ENCODE data around the gene SCIMP.
"Not testable (repeated sequence)": the region's sequence is repeated elsewhere in the genome, so short reads cannot be mapped to it uniquely, and the experiment has no call there.

Gene SCIMP

GRCh38 chr17:5238333-5238732, 3.7 kb upstream of the SCIMP start:
- no peak for DNase-seq (ENCODE audit: low read depth in 3 of 3, low spot score in 1 of 3)

- no peak for DNase-seq (ENCODE audit: low read depth in 3 of 3, low spot score in 1 of 3)
These were observed 2.9 kb upstream of the SCIMP start for GRCh38 chr17:5237541-5238016.

- no peak for DNase-seq (ENCODE audit: low read depth in 3 of 3, low spot score in 1 of 3)
These were observed 2.4 kb upstream of the SCIMP start for GRCh38 chr17:5236938-5237540.

GRCh38 chr17:5233492-5233891, 1.2 kb downstream of the SCIMP start:
- DNase-seq (ENCODE audit: low read depth in 3 of 3, low spot score in 1 of 3), result not testable (repeated sequence)

GRCh38 chr17:5226940-5227878, 7.5 kb downstream of the SCIMP start:
- DNase-seq (ENCODE audit: low read depth in 3 of 3, low spot score in 1 of 3), result no peak

GRCh38 chr17:5225668-5226457, 8.8 kb downstream of the SCIMP start:
- no peak for DNase-seq (ENCODE audit: low read depth in 3 of 3, low spot score in 1 of 3)

GRCh38 chr17:5221912-5222311, 12.7 kb downstream of the SCIMP start:
- not testable (repeated sequence) for DNase-seq (ENCODE audit: low read depth in 3 of 3, low spot score in 1 of 3)

GRCh38 chr17:5220074-5220473, 14.6 kb downstream of the SCIMP start:
- DNase-seq (ENCODE audit: low read depth in 3 of 3, low spot score in 1 of 3), result no peak

GRCh38 chr17:5219536-5219935, 15.1 kb downstream of the SCIMP start:
- DNase-seq (ENCODE audit: low read depth in 3 of 3, low spot score in 1 of 3), result no peak

GRCh38 chr17:5217562-5217961, 17.1 kb downstream of the SCIMP start:
- DNase-seq (ENCODE audit: low read depth in 3 of 3, low spot score in 1 of 3), result not testable (repeated sequence)

GRCh38 chr17:5211458-5211857, 23.2 kb downstream of the SCIMP start:
- DNase-seq (ENCODE audit: low read depth in 3 of 3, low spot score in 1 of 3), result no peak

GRCh38 chr17:5210614-5211252, 23.9 kb downstream of the SCIMP start:
- DNase-seq (ENCODE audit: low read depth in 3 of 3, low spot score in 1 of 3), result no peak

GRCh38 chr17:5210091-5210490, 24.6 kb downstream of the SCIMP start:
- DNase-seq (ENCODE audit: low read depth in 3 of 3, low spot score in 1 of 3), result no peak

- DNase-seq (ENCODE audit: low read depth in 3 of 3, low spot score in 1 of 3), result no peak
These were observed 25.3 kb downstream of the SCIMP start for GRCh38 chr17:5209396-5209795.

- DNase-seq (ENCODE audit: low read depth in 3 of 3, low spot score in 1 of 3), result no peak
These were observed 30.8 kb downstream of the SCIMP start for GRCh38 chr17:5203908-5204294.

GRCh38 chr17:5203178-5203907, 31.3 kb downstream of the SCIMP start:
- DNase-seq (ENCODE audit: low read depth in 3 of 3, low spot score in 1 of 3), result no peak

GRCh38 chr17:5201011-5201410, 33.6 kb downstream of the SCIMP start:
- DNase-seq (ENCODE audit: low read depth in 3 of 3, low spot score in 1 of 3), result no peak

GRCh38 chr17:5200360-5200759, 34.3 kb downstream of the SCIMP start:
- no peak for DNase-seq (ENCODE audit: low read depth in 3 of 3, low spot score in 1 of 3)

GRCh38 chr17:5198472-5198871, 36.2 kb downstream of the SCIMP start:
- DNase-seq (ENCODE audit: low read depth in 3 of 3, low spot score in 1 of 3), result no peak

GRCh38 chr17:5194346-5194745, 40.3 kb downstream of the SCIMP start:
- DNase-seq (ENCODE audit: low read depth in 3 of 3, low spot score in 1 of 3), result no peak

All from stimulated activated CD4-positive, alpha-beta T cell treated with anti-CD3 and anti-CD28 coated beads, TNF-alpha, amount 100 ng/mL, for 1 hour (primary cell).